Muscle layer of duodenum (tissue), 2 donors: Measurements from ENCODE around the gene CRISP2.
A peak's percentile ranks its signal among the peaks of the same experiment; 100 is the strongest.
"Not testable (repeated sequence)": the region's sequence is repeated elsewhere in the genome, so short reads cannot be mapped to it uniquely, and the experiment has no call there.

Experiments used
- H3K27ac ChIP-seq: one replicate; pipeline ENCODE4 v1.7.0; 2013; ENCODE audit warnings: mild to moderate bottlenecking, low read length
- H3K27me3 ChIP-seq: one replicate; pipeline ENCODE4 v1.7.0; 2013; ENCODE audit warnings: low read depth, mild to moderate bottlenecking, control low read depth, low read length
- H3K36me3 ChIP-seq, 2 donors: one replicate each; pipeline ENCODE4 v1.7.0; 2013; ENCODE audit warnings: low read length in 2 of 2, control low read depth in 1 of 2, mild to moderate bottlenecking in 1 of 2; ENCODE audit not compliant: insufficient read depth in 2 of 2, control insufficient read depth in 1 of 2
- H3K4me1 ChIP-seq, 2 donors: one replicate each; pipeline ENCODE4 v1.7.0; 2013; ENCODE audit warnings: low read length in 2 of 2, mild to moderate bottlenecking in 2 of 2, control low read depth in 1 of 2, moderate library complexity in 1 of 2; ENCODE audit not compliant: insufficient read depth in 2 of 2, control insufficient read depth in 1 of 2
- H3K4me3 ChIP-seq, 2 donors: one replicate each; pipeline ENCODE4 v1.7.0; 2013; ENCODE audit warnings: low read length in 2 of 2, low read depth in 1 of 2, mild to moderate bottlenecking in 1 of 2
- H3K9me3 ChIP-seq, 2 donors: one replicate each; pipeline ENCODE4 v1.7.0; 2013; ENCODE audit warnings: low read length in 2 of 2, control low read depth in 1 of 2, mild to moderate bottlenecking in 1 of 2; ENCODE audit not compliant: control insufficient read depth in 1 of 2
- donor health status: healthy.

Gene CRISP2

GRCh38 chr6:49713346-49713745 lies at the start of gene CRISP2:
Gene CRISP2 (minus strand): TSS chr6:49713543. CDS start chr6:49709196, 4,347 bp downstream.
- H3K27me3 ChIP-seq, result no peaks in the 10 kb centered on the region
- H3K36me3 ChIP-seq, result no peaks in the 10 kb centered on the region
- H3K27ac ChIP-seq, result no peak within 1 kb of the TSS
- H3K4me3 ChIP-seq, result peak within 1 kb of the TSS in 1 of 2 donors; percentile 52
- no peaks in the 10 kb centered on the region for H3K4me1 ChIP-seq
- H3K9me3 ChIP-seq, result no peaks in the 10 kb centered on the region

- H3K36me3 ChIP-seq, result no peaks in the 10 kb centered on the region
- H3K4me1 ChIP-seq, result no peaks in the 10 kb centered on the region
- no peaks in the 10 kb centered on the region for H3K27me3 ChIP-seq
- H3K4me3 ChIP-seq, result no peak within 1 kb of the TSS
- H3K9me3 ChIP-seq, result no peaks in the 10 kb centered on the region
- H3K27ac ChIP-seq, result no peak within 1 kb of the TSS
Measured at GRCh38 chr6:49744259-49744658, 30.9 kb upstream of the CRISP2 start, which contains the start of gene CRISP3. Gene CRISP3 (minus strand): TSS chr6:49744388. CDS start chr6:49744367, 21 bp downstream.

- Histone ChIP-seq H3K9me3 (no peaks in the 10 kb centered on the region), H3K4me3 (no peak overlapping the region), H3K36me3 (no peaks in the 10 kb centered on the region), H3K27ac (no peak overlapping the region), H3K27me3 (no peaks in the 10 kb centered on the region), H3K4me1 (no peaks in the 10 kb centered on the region)
Measured at GRCh38 chr6:49743429-49743828, 30.1 kb upstream of the CRISP2 start.

GRCh38 chr6:49739423-49739822 lies 26.1 kb upstream of the CRISP2 start:
- no peaks in the 10 kb centered on the region for H3K4me1 ChIP-seq
- H3K27me3 ChIP-seq, result no peaks in the 10 kb centered on the region
- H3K27ac ChIP-seq, result no peak overlapping the region
- H3K4me3 ChIP-seq, result no peak overlapping the region
- H3K36me3 ChIP-seq, result no peaks in the 10 kb centered on the region
- no peaks in the 10 kb centered on the region for H3K9me3 ChIP-seq

GRCh38 chr6:49736017-49736508 lies 22.7 kb upstream of the CRISP2 start:
- no peak overlapping the region for H3K4me3 ChIP-seq
- H3K9me3 ChIP-seq, result no peaks in the 10 kb centered on the region
- H3K36me3 ChIP-seq, result no peaks in the 10 kb centered on the region
- no peak overlapping the region for H3K27ac ChIP-seq
- H3K27me3 ChIP-seq, result no peaks in the 10 kb centered on the region
- no peaks in the 10 kb centered on the region for H3K4me1 ChIP-seq

- H3K27me3 ChIP-seq, result no peaks in the 10 kb centered on the region
- H3K4me3 ChIP-seq, result no peak overlapping the region
- H3K9me3 ChIP-seq, result no peaks in the 10 kb centered on the region
- no peaks in the 10 kb centered on the region for H3K4me1 ChIP-seq
- H3K36me3 ChIP-seq, result no peaks in the 10 kb centered on the region
- H3K27ac ChIP-seq, result no peak overlapping the region
Measured at GRCh38 chr6:49733680-49734079, 20.3 kb upstream of the CRISP2 start.

GRCh38 chr6:49732781-49733180 lies 19.4 kb upstream of the CRISP2 start:
- no peak overlapping the region for H3K27ac ChIP-seq
- no peak overlapping the region for H3K4me3 ChIP-seq
- no peaks in the 10 kb centered on the region for H3K4me1 ChIP-seq
- H3K9me3 ChIP-seq, result no peaks in the 10 kb centered on the region
- no peaks in the 10 kb centered on the region for H3K27me3 ChIP-seq
- H3K36me3 ChIP-seq, result no peaks in the 10 kb centered on the region

GRCh38 chr6:49730251-49730650 lies 16.9 kb upstream of the CRISP2 start:
- H3K4me1 ChIP-seq, result no peaks in the 10 kb centered on the region
- no peaks in the 10 kb centered on the region for H3K9me3 ChIP-seq
- H3K27ac ChIP-seq, result no peak overlapping the region
- no peaks in the 10 kb centered on the region for H3K27me3 ChIP-seq
- no peaks in the 10 kb centered on the region for H3K36me3 ChIP-seq
- H3K4me3 ChIP-seq, result no peak overlapping the region

GRCh38 chr6:49723917-49724316 lies 10.6 kb upstream of the CRISP2 start:
- not testable (repeated sequence) for H3K4me3 ChIP-seq, H3K27me3 ChIP-seq, H3K36me3 ChIP-seq, H3K4me1 ChIP-seq, H3K9me3 ChIP-seq, H3K27ac ChIP-seq

- Histone ChIP-seq H3K4me3 (no peak overlapping the region), H3K27me3 (no peaks in the 10 kb centered on the region), H3K27ac (no peak overlapping the region), H3K4me1 (no peaks in the 10 kb centered on the region), H3K9me3 (peaks cover 0 to 2% of the 10 kb centered on the region in 2 donors), H3K36me3 (no peaks in the 10 kb centered on the region)
Measured at GRCh38 chr6:49721297-49721696, 8.0 kb upstream of the CRISP2 start.

GRCh38 chr6:49720372-49720771 lies 7.0 kb upstream of the CRISP2 start:
- Histone ChIP-seq H3K36me3 (no peaks in the 10 kb centered on the region), H3K27ac (no peak overlapping the region), H3K4me1 (no peaks in the 10 kb centered on the region), H3K4me3 (no peak overlapping the region), H3K27me3 (no peaks in the 10 kb centered on the region), H3K9me3 (peaks cover 0 to 2% of the 10 kb centered on the region in 2 donors)

- H3K9me3 ChIP-seq, result peaks cover 5 to 10% of the 10 kb centered on the region in 2 donors
- H3K27me3 ChIP-seq, result no peaks in the 10 kb centered on the region
- no peaks in the 10 kb centered on the region for H3K36me3 ChIP-seq
- no peak overlapping the region for H3K4me3 ChIP-seq
- no peak overlapping the region for H3K27ac ChIP-seq
- H3K4me1 ChIP-seq, result no peaks in the 10 kb centered on the region
Measured at GRCh38 chr6:49698478-49698877, 14.9 kb downstream of the CRISP2 start.
